WERI-Rb-1 (cell line): ENCODE data around the gene TRIM32.

Experiments used
- DNase-seq: peaks from one replicate; pipeline ENCODE4 v3.0.0-alpha.2; 2020
- H3K27ac ChIP-seq: fragments of 250-450 bp; sonication (Bioruptor Pico); 2 replicates; pipeline ENCODE4 v1.5.1; 2020; ENCODE audit warnings: mild to moderate bottlenecking, moderate library complexity
- H3K27me3 ChIP-seq: fragments of 250-450 bp; sonication (Bioruptor Pico); 2 replicates; pipeline ENCODE4 v1.5.1; 2021; ENCODE audit warnings: mild to moderate bottlenecking, low read depth, moderate library complexity; ENCODE audit not compliant: insufficient read depth, severe bottlenecking
- H3K36me3 ChIP-seq: fragments of 250-450 bp; sonication (Bioruptor Pico); 2 replicates; pipeline ENCODE4 v1.5.1; 2020; ENCODE audit warnings: mild to moderate bottlenecking, moderate library complexity
- H3K4me3 ChIP-seq: 2 replicates; pipeline ENCODE4 v1.5.1; 2011; ENCODE audit warnings: low read depth, mild to moderate bottlenecking, control low read depth, low read length
- H3K9me3 ChIP-seq: fragments of 250-450 bp; sonication (Bioruptor Pico); 2 replicates; pipeline ENCODE4 v1.5.1; 2021; ENCODE audit warnings: mild to moderate bottlenecking, moderate library complexity; ENCODE audit not compliant: severe bottlenecking
- TF ChIP-seq, protein P1 (sequence below): IDR thresholded peaks from 2 replicates; pipeline ENCODE4 v1.5.1; 2011; ENCODE audit warnings: low read depth, mild to moderate bottlenecking, control low read depth, inconsistent platforms, low read length

Gene TRIM32

DNA sequence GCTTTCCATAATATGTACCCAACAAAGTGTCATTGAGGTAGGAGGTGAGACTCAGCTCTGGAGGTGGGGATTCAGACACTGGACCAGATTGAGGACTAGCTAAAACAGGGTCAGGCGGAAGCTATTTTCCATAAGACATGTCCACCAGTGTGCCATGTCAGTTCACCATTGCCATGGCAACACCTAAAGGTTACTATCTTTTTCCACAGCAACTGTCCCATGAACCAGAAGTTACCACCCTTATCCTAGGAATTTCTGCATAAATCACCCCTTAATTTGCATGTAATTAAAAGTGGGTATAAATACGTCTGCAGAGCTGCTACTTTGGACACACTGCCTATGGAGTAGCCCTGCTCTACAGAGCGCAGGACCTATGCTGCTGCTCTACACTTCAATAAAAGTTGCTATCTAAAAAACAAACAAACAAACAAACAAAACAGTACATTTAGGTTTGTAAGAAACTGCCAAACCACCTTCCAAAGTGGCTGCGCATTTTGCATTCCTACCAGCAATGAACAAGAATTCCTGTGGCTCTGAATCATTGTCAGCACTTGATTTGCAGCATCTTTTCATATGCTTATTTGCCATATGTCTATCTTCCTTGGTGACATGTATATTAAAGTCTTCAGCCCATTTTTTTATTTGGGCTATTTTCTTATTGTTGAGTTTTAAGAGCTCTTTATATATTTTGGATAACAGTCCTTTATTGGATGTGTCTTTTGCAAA lies 18.0 kb upstream of the TRIM32 start:
- Histone ChIP-seq H3K4me3 (no peak overlapping the region), H3K36me3 (peaks cover 6% of the 10 kb centered on the region; the same call in 1 of the 2 replicates), H3K9me3 (peaks cover 10% of the 10 kb centered on the region), H3K27ac (no peak overlapping the region), H3K27me3 (no peaks in the 10 kb centered on the region)
- TF ChIP-seq, protein P1, sequence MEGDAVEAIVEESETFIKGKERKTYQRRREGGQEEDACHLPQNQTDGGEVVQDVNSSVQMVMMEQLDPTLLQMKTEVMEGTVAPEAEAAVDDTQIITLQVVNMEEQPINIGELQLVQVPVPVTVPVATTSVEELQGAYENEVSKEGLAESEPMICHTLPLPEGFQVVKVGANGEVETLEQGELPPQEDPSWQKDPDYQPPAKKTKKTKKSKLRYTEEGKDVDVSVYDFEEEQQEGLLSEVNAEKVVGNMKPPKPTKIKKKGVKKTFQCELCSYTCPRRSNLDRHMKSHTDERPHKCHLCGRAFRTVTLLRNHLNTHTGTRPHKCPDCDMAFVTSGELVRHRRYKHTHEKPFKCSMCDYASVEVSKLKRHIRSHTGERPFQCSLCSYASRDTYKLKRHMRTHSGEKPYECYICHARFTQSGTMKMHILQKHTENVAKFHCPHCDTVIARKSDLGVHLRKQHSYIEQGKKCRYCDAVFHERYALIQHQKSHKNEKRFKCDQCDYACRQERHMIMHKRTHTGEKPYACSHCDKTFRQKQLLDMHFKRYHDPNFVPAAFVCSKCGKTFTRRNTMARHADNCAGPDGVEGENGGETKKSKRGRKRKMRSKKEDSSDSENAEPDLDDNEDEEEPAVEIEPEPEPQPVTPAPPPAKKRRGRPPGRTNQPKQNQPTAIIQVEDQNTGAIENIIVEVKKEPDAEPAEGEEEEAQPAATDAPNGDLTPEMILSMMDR, result no peak
- no peak for DNase-seq

DNA sequence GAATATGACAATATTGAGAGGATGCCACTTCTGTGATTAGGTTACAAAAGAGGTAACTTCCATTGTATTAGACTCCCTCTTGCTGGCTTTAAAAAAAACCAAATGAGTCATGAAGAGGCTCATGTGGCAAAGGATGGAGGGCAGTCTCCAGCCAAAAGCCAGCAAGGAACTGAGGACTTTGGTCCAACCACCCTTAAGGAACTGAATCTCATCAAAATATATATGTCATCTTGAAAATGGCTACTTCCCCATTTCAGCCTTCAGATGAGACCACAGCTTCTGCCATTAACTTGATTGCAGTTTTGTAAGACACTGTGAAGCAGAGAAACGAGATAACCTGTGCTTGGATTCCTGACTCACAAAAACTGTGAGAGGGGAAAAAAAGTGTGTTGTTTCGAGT lies 15.5 kb upstream of the TRIM32 start:
- Histone ChIP-seq H3K9me3 (peaks cover 26% of the 10 kb centered on the region), H3K36me3 (peaks cover 8% of the 10 kb centered on the region), H3K27ac (no peak overlapping the region), H3K4me3 (no peak overlapping the region), H3K27me3 (no peaks in the 10 kb centered on the region)
- TF ChIP-seq, protein P1, result no peak
- DNase-seq, result no peak

DNA sequence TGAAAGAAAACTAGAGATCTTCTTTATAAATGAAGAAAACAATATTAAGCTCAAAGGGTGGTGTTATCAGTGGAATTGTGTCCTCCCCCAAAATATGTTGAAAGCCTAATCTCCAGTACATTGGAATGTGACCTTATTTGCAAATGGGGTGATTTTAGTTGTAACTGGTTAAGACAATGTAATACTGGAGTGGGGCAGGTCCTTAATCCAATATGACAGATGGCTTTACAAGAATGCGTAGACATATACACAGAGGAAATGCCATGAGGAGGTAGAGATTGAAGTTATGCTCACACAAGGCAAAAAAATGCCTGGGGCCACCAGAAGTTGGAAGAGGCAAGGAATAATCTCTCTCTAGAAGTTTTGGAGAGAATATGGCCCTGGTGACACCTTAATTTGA lies 13.7 kb upstream of the TRIM32 start:
- TF ChIP-seq, protein P1, result no peak
- peaks cover 8% of the 10 kb centered on the region for H3K36me3 ChIP-seq
- DNase-seq, result no peak
- no peak overlapping the region for H3K27ac ChIP-seq
- peaks cover 28% of the 10 kb centered on the region for H3K9me3 ChIP-seq
- no peaks in the 10 kb centered on the region for H3K27me3 ChIP-seq
- H3K4me3 ChIP-seq, result no peak overlapping the region

DNA sequence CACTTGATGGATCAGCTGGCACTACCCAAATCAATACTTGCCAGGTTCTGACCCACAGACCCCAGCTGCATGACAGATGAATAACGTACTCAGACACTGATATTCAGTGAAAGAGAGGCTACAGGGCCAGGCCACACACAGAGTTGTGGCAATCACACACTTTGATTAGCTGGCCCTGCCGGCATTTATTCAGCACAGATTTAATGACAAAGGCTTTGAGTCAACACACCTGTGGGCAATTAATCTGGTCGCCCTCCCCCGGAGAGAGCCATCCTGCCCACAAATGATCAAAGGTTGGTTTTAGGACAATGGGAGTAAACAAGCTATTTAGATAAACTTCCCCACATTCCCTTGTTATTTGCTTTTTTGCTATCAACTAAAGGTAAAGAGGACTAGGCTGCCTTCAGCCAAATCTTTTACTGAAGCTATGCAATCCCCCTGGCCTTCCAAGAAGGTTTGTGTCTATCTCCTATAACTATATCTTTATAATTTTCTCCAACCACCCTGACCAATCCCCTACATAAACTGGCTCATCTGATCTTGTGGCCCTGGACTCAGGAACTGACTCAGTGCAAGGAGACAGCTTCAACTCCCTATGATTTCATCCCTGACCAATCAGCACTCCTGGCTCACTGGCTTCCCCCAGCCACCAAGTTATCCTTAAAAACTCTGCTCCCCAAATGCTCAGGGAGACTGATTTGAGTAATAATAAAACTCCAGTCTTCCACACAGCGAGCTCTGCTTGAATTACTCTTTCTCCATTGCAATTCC lies 12.7 kb upstream of the TRIM32 start:
- peaks cover 8% of the 10 kb centered on the region for H3K36me3 ChIP-seq
- no peak overlapping the region for H3K4me3 ChIP-seq
- H3K27me3 ChIP-seq, result no peaks in the 10 kb centered on the region
- TF ChIP-seq, protein P1, result no peak
- no peak overlapping the region for H3K27ac ChIP-seq
- H3K9me3 ChIP-seq, result peaks cover 28% of the 10 kb centered on the region
- no peak for DNase-seq

DNA sequence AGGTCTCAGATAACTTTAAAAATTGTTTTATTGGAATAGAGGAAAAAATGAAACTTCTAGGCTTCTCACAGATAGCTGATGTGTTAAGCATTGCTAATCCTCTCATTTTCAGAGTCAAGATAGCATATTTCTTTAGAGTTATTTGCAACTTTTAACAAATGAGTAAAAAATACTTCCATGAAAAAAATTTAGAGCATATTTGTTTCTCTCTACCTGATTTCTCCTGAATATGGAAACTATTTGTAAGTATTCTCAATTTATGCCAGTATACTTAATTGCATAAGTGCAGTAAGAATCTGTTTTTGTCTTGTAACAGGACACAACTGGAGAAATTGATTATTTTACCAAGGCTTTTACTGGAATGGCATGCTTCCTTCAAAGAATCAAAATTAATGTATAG lies 3.6 kb upstream of the TRIM32 start:
- no peaks in the 10 kb centered on the region for H3K27me3 ChIP-seq
- TF ChIP-seq, protein P1, result no peak
- peaks cover 12% of the 10 kb centered on the region for H3K9me3 ChIP-seq
- H3K27ac ChIP-seq, result no peak overlapping the region
- no peak for DNase-seq
- H3K4me3 ChIP-seq, result no peak overlapping the region
- no peaks in the 10 kb centered on the region for H3K36me3 ChIP-seq
